ENCODE measurements around the gene COL4A2. TPM values are rescaled to one million over a fixed set of nuclear protein-coding genes. Genes with fewer than 3 reads are reported as not detected.

The COL4A2 gene
- total RNA-seq, 1 experiment from 2014 or later, result 1.6 TPM

- TF ChIP-seq EZH2 (IDR thresholded peaks at IDR 0.05), result no peak
- TF ChIP-seq POLR2A (IDR thresholded peaks at IDR 0.05; ENCODE audit: borderline replicate concordance, extremely low read depth, insufficient read depth, insufficient read length), result no peak
- no peak for TF ChIP-seq RAD21 (IDR thresholded peaks at IDR 0.05; ENCODE audit: low read depth)
- no peak for TF ChIP-seq SRF (IDR thresholded peaks at IDR 0.05; ENCODE audit: low read depth)
- no peak for TF ChIP-seq CBX3 (IDR thresholded peaks at IDR 0.05; ENCODE audit: low read depth)
- TF ChIP-seq YY1 (IDR thresholded peaks at IDR 0.05; ENCODE audit: extremely low read depth, insufficient replicate concordance, low read depth, low read length), result no peak
- no peak for TF ChIP-seq TCF7L2 (IDR thresholded peaks at IDR 0.05; ENCODE audit: borderline replicate concordance, extremely low read depth, insufficient read depth, insufficient read length)
- no peak for TF ChIP-seq SIN3A (IDR thresholded peaks at IDR 0.05; ENCODE audit: low read depth)
- TF ChIP-seq CEBPB (IDR thresholded peaks at IDR 0.05; ENCODE audit: low read depth), result no peak
Measured at GRCh38 chr13:110390567-110390966, 83.5 kb downstream of the COL4A2 start (continued).

GRCh38 chr13:110391273-110391672 lies 84.2 kb downstream of the COL4A2 start:
- no peak for TF ChIP-seq YY1 (IDR thresholded peaks at IDR 0.05; ENCODE audit: extremely low read depth, insufficient replicate concordance, low read depth, low read length)
- no peak for TF ChIP-seq ZNF274 (IDR thresholded peaks at IDR 0.05; ENCODE audit: low read depth, low read length)
- no peaks in the 10 kb centered on the region for H3K79me2 ChIP-seq (ENCODE audit: insufficient read depth, low read length)
- RAD21 ChIA-PET (ENCODE audit: low non-redundant PET in 1 of 2, low total read pairs in 2 of 2, uncharacterized antibody in 2 of 2, unreplicated experiment in 2 of 2), result no interaction called here
- CTCF ChIA-PET, result no interaction called here
- intact Hi-C loops (cut with micrococcal nuclease), result no loop called here
- H3K9ac ChIP-seq (ENCODE audit: low read length), result no peak overlapping the region
- no peaks in the 10 kb centered on the region for H3K36me3 ChIP-seq (ENCODE audit: control insufficient read depth in 1 of 2, insufficient read depth in 2 of 2, low read length in 2 of 2)
- H3K4me1 ChIP-seq (ENCODE audit: control insufficient read depth in 1 of 2, insufficient read depth in 2 of 2, low read length in 2 of 2), result no peaks in the 10 kb centered on the region
- no peaks in the 10 kb centered on the region for H3K9me2 ChIP-seq (ENCODE audit: insufficient read depth)
- H4K20me1 ChIP-seq (ENCODE audit: insufficient read depth), result no peaks in the 10 kb centered on the region
- no peak for ATAC-seq
- no peaks in the 10 kb centered on the region for H3K9me3 ChIP-seq (ENCODE audit: control insufficient read depth in 1 of 2, insufficient read depth in 1 of 2, low read depth in 1 of 2, low read length in 2 of 2)
- no peak overlapping the region for H3K4me2 ChIP-seq (ENCODE audit: low read length)
- no peak overlapping the region for H3K27ac ChIP-seq (ENCODE audit: low read depth, low read length)
- no peak overlapping the region for H3K4me3 ChIP-seq (replicated peaks in 1 of 2; ENCODE audit: low read depth in 1 of 2, low read length in 2 of 2)
- no peak for DNase-seq (ENCODE audit: low read depth, low spot score)
- no TSS peak for BruUV-seq (replicated peaks)
- no peaks in the 10 kb centered on the region for H3K27me3 ChIP-seq (ENCODE audit: insufficient read depth, low read length)
- POLR2A ChIA-PET, result no interaction called here
- H2AFZ ChIP-seq (ENCODE audit: low read depth, low read length, poor library complexity, severe bottlenecking), result no peak overlapping the region
